ENCODE results near the gene CAND1.

The CAND1 gene

DNA sequence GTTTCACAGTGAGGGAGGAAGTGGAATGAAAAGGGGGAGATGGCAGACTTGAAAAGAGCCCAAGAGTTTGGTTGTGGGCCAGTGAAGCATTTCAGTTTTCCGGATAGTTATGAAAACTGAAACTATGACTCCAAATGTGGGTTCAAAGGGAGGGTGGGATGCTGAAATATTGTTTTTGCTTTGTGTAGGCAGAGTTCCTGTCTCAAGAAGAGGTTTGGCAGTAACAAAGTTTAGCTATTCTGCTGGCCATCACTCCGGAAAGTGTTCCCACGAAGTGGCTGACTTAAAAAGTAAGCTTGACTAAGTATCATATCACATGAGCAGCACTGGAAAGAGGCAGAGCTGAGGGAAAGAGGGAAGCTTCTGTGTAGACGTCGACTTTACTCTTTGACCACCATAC, 85.2 kb downstream of the CAND1 start:
- Histone ChIP-seq H3K27ac (ENCODE audit: low read depth, low read length) (no peak overlapping the region), H3K9ac (ENCODE audit: low read length in 5 of 5) (no peak overlapping the region), H3K9me3 (ENCODE audit: control insufficient read depth in 5 of 5, low read length in 5 of 5) (no peaks in the 10 kb centered on the region), H3K36me3 (ENCODE audit: control insufficient read depth in 5 of 5, insufficient read depth in 5 of 5, low read length in 5 of 5) (no peaks in the 10 kb centered on the region), H3K27me3 (ENCODE audit: control insufficient read depth in 5 of 5, insufficient read depth in 4 of 5, low read length in 5 of 5) (no peaks in the 10 kb centered on the region), H3K4me1 (ENCODE audit: control insufficient read depth in 5 of 5, insufficient read depth in 5 of 5, low read length in 5 of 5) (peaks cover 0 to 25% (median 19%) of the 10 kb centered on the region in 5 donors), H3K4me3 (ENCODE audit: low read depth in 1 of 5, low read length in 5 of 5) (no peak overlapping the region)

DNA sequence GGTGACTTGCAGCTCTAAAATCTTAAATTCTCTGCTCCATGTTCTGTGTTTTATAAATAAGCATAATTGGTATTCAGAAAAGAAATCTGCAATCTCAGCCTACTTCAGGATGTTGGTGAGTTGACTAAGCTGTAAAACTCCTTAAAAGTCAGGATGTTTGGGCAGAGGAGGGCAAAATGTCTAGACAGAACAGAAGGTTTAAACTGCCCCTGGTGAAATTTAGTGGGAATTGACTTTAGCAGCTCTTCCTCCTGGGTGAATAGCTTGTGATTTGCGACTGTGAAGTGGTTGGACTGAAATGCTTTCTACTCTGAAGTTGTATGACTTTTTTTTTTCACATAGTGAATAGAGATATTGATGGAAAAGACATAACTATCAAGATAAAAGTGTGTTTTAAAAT, 85.8 kb downstream of the CAND1 start:
- Histone ChIP-seq H3K9me3 (ENCODE audit: control insufficient read depth in 5 of 5, low read length in 5 of 5) (no peaks in the 10 kb centered on the region), H3K27me3 (ENCODE audit: control insufficient read depth in 5 of 5, insufficient read depth in 4 of 5, low read length in 5 of 5) (no peaks in the 10 kb centered on the region), H3K36me3 (ENCODE audit: control insufficient read depth in 5 of 5, insufficient read depth in 5 of 5, low read length in 5 of 5) (no peaks in the 10 kb centered on the region), H3K27ac (ENCODE audit: low read depth, low read length) (no peak overlapping the region), H3K4me3 (ENCODE audit: low read depth in 1 of 5, low read length in 5 of 5) (no peak overlapping the region), H3K9ac (ENCODE audit: low read length in 5 of 5) (no peak overlapping the region), H3K4me1 (ENCODE audit: control insufficient read depth in 5 of 5, insufficient read depth in 5 of 5, low read length in 5 of 5) (peaks cover 0 to 28% (median 22%) of the 10 kb centered on the region in 5 donors)

DNA sequence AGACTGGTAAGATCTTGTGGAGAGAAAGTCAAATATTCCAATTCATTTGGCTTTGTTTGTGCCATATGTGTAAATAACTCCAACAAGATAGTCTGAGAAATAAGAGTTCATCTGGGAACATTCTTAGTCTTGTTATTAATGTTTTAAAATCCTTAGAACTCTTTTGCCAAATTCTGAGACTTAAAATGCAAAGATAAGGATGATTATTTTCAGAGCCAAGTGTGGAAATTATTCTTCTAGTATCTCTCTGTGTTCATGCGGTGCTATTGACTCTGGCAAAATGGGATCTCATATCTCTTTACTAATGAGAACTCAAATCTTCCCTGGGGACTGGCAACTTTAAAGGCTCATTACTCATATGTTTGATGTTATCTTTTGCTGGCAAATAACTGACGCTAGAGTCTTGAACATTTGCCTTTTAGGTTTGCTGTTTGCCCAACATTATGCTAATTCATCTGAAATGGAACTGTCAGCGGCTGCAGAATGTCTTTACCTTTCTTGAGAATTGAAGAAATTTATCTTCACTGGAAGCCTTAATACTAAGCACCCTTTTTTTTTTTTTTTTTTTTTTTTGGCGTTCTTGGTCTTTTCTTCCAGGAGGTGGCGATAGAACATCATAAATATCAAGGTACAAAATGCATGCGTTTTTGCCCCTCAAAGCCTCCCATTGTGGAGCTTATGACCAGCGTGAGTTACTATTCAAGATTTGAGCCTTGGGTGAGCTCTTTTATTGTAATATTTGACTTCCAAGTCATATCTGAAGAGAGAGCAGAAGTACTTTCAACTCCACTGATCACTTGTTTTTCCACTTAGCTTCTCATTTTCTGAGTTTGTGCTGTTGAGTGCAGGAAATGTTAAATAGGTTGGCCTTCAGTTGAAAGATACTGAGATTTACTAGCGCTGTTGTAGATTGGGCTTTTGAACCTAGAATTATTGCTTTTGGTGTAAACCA, 86.5 kb downstream of the CAND1 start:
- Histone ChIP-seq H3K4me3 (ENCODE audit: low read depth in 1 of 5, low read length in 5 of 5) (peak overlapping the region in 1 of 5 donors; percentile 24), H3K9me3 (ENCODE audit: control insufficient read depth in 5 of 5, low read length in 5 of 5) (no peaks in the 10 kb centered on the region), H3K9ac (ENCODE audit: low read length in 5 of 5) (no peak overlapping the region), H3K4me1 (ENCODE audit: control insufficient read depth in 5 of 5, insufficient read depth in 5 of 5, low read length in 5 of 5) (peaks cover 0 to 28% (median 22%) of the 10 kb centered on the region in 5 donors), H3K27me3 (ENCODE audit: control insufficient read depth in 5 of 5, insufficient read depth in 4 of 5, low read length in 5 of 5) (no peaks in the 10 kb centered on the region), H3K36me3 (ENCODE audit: control insufficient read depth in 5 of 5, insufficient read depth in 5 of 5, low read length in 5 of 5) (no peaks in the 10 kb centered on the region), H3K27ac (ENCODE audit: low read depth, low read length) (no peak overlapping the region)

DNA sequence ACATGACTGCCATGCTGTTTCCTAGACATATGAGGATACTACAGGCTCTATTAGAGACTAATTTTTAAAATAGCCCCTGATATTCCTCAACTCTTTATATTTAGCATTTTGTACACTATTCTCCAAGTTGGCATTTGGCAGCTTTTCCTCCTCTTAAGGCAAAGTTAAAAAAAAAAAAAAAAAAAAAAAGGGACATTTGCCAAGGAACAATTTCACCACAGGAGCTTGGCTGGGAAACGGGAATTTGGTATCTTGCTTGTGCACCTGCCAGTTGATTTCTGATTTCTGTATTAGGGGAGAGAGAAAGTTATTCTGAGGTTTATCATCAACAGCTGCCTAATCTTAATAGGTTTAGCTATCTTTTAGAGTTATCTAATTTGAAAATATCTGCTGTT, 87.2 kb downstream of the CAND1 start:
- no peaks in the 10 kb centered on the region for H3K27me3 ChIP-seq (ENCODE audit: control insufficient read depth in 5 of 5, insufficient read depth in 4 of 5, low read length in 5 of 5)
- no peaks in the 10 kb centered on the region for H3K36me3 ChIP-seq (ENCODE audit: control insufficient read depth in 5 of 5, insufficient read depth in 5 of 5, low read length in 5 of 5)
- H3K27ac ChIP-seq (ENCODE audit: low read depth, low read length): no peak overlapping the region
- H3K9ac ChIP-seq (ENCODE audit: low read length in 5 of 5): no peak overlapping the region
- peaks cover 0 to 28% (median 22%) of the 10 kb centered on the region in 5 donors for H3K4me1 ChIP-seq (ENCODE audit: control insufficient read depth in 5 of 5, insufficient read depth in 5 of 5, low read length in 5 of 5)
- H3K9me3 ChIP-seq (ENCODE audit: control insufficient read depth in 5 of 5, low read length in 5 of 5): no peaks in the 10 kb centered on the region
- H3K4me3 ChIP-seq (ENCODE audit: low read depth in 1 of 5, low read length in 5 of 5): no peak overlapping the region

DNA sequence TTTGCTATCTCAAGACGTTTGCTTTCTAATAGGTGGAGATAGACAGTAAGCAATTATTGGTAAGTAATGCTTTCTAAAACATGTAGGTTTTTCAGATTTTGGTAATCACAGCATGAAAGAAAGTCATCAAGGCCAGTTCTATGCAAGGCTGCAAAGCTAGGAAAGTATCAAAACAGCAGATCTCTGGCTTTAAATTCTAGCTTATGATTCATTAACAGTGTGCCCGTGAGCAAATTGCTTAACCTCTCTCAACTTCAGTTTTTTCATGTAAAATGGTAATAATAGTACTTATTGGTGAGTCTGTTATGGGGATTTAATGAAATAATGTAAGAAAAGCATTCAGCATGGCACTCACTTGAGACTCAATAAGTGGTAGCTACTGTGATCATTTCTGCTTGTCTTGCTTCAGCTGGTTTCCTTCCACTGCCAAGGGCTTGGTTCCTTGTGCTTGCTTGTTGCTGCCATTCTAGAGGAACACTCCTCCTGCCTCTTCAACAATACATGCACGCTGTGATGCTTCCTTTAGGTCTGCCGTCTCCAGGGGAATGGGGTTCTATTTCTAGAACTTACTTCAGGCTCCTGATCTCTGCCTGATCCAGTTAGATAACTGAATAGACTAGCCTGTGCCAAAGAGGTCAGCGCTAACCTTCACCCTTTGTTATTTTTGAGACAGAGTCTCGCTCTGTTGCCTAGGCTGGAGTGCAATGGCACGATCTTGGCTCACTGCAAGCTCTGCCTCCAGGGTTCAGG, 88.4 kb downstream of the CAND1 start:
- Histone ChIP-seq H3K36me3 (ENCODE audit: control insufficient read depth in 5 of 5, insufficient read depth in 5 of 5, low read length in 5 of 5) (no peaks in the 10 kb centered on the region), H3K9ac (ENCODE audit: low read length in 5 of 5) (no peak overlapping the region)

DNA sequence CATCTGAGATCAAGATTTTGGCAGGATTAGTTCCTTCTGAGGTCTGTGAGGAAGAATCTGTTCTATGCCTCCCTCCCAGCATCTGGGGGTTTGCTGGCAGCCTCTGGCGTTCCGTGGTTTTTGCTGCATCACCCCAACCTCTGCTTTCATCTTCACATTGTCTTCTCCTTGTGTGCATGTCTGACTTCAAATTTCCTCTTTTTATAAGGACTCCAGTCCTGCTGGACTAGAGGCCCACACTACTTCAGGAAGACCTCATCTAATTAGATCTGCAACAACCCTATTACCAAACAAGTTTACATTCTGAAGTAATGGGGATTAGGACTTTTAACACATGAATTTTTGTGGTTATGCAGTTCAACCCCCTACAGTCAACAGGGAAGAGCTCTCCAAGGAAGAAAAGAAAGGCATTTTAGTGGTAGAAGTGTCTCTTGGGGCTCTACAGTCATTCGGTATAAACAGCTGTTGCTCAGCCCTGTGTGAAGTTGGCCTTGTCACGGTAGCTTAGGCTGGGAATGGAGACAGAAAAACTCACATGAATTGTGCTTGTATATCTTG, 89.7 kb downstream of the CAND1 start:
- no peaks in the 10 kb centered on the region for H3K27me3 ChIP-seq (ENCODE audit: control insufficient read depth in 5 of 5, insufficient read depth in 4 of 5, low read length in 5 of 5)
- H3K4me3 ChIP-seq (ENCODE audit: low read depth in 1 of 5, low read length in 5 of 5): no peak overlapping the region
- no peak overlapping the region for H3K9ac ChIP-seq (ENCODE audit: low read length in 5 of 5)
- H3K27ac ChIP-seq (ENCODE audit: low read depth, low read length): no peak overlapping the region
- H3K4me1 ChIP-seq (ENCODE audit: control insufficient read depth in 5 of 5, insufficient read depth in 5 of 5, low read length in 5 of 5): peaks cover 0 to 28% (median 22%) of the 10 kb centered on the region in 5 donors
- peaks cover 0 to 4% (median 0%) of the 10 kb centered on the region in 5 donors for H3K9me3 ChIP-seq (ENCODE audit: control insufficient read depth in 5 of 5, low read length in 5 of 5)
- no peaks in the 10 kb centered on the region for H3K36me3 ChIP-seq (ENCODE audit: control insufficient read depth in 5 of 5, insufficient read depth in 5 of 5, low read length in 5 of 5)

More for the DNA sequence above, 88.4 kb downstream of the CAND1 start:
- Histone ChIP-seq H3K27me3 (ENCODE audit: control insufficient read depth in 5 of 5, insufficient read depth in 4 of 5, low read length in 5 of 5) (no peaks in the 10 kb centered on the region), H3K4me1 (ENCODE audit: control insufficient read depth in 5 of 5, insufficient read depth in 5 of 5, low read length in 5 of 5) (peaks cover 0 to 28% (median 22%) of the 10 kb centered on the region in 5 donors), H3K9me3 (ENCODE audit: control insufficient read depth in 5 of 5, low read length in 5 of 5) (peaks cover 0 to 4% (median 0%) of the 10 kb centered on the region in 5 donors), H3K27ac (ENCODE audit: low read depth, low read length) (no peak overlapping the region), H3K4me3 (ENCODE audit: low read depth in 1 of 5, low read length in 5 of 5) (no peak overlapping the region)

DNA sequence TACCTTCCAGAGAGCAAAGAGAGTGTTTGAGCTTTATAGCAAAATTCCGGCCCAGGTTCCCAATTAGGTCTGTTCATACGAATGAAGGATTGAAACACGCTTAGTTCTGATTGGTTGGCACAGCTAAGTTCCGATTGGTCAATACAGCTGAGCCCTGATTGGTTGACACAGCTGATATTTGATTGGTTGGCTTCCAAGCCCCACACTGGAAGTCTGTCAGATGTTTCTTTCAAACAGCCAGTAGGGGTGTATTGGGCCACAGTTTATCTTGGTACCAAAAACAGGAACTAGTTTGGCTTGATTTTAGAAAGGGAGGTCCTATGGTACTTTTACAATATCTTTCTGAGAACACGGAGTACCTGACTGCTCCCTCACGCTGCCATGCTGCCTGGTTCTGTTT, 93.4 kb downstream of the CAND1 start:
- Histone ChIP-seq H3K4me1 (ENCODE audit: control insufficient read depth in 5 of 5, insufficient read depth in 5 of 5, low read length in 5 of 5) (peaks cover 0 to 15% (median 13%) of the 10 kb centered on the region in 5 donors), H3K36me3 (ENCODE audit: control insufficient read depth in 5 of 5, insufficient read depth in 5 of 5, low read length in 5 of 5) (no peaks in the 10 kb centered on the region), H3K27me3 (ENCODE audit: control insufficient read depth in 5 of 5, insufficient read depth in 4 of 5, low read length in 5 of 5) (no peaks in the 10 kb centered on the region), H3K9me3 (ENCODE audit: control insufficient read depth in 5 of 5, low read length in 5 of 5) (peaks cover 0 to 4% (median 0%) of the 10 kb centered on the region in 5 donors), H3K27ac (ENCODE audit: low read depth, low read length) (no peak overlapping the region), H3K9ac (ENCODE audit: low read length in 5 of 5) (no peak overlapping the region), H3K4me3 (ENCODE audit: low read depth in 1 of 5, low read length in 5 of 5) (no peak overlapping the region)

DNA sequence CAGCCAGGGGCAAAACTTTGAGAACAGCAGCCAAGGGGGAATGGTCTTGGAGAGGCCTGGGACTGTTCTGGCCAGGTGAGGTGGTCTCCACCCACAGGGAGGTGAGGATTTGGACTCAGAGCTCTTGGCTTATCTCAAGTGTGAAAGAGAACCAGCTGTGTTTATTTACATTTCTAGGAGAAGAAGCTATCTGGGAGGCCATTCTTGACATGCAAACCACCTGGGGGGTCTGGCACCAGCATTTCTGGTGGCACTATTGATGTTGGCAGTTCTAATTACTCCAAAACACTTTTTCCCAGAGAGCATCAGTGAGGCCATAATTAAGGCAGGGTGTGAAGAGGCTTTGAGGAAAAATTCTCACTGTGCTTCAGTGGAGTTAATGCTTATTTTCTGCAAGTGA, 95.1 kb downstream of the CAND1 start:
- H3K27me3 ChIP-seq (ENCODE audit: control insufficient read depth in 5 of 5, insufficient read depth in 4 of 5, low read length in 5 of 5): no peaks in the 10 kb centered on the region
- peaks cover 0 to 4% (median 4%) of the 10 kb centered on the region in 5 donors for H3K4me1 ChIP-seq (ENCODE audit: control insufficient read depth in 5 of 5, insufficient read depth in 5 of 5, low read length in 5 of 5)
- no peak overlapping the region for H3K4me3 ChIP-seq (ENCODE audit: low read depth in 1 of 5, low read length in 5 of 5)
- no peak overlapping the region for H3K9ac ChIP-seq (ENCODE audit: low read length in 5 of 5)
- no peaks in the 10 kb centered on the region for H3K36me3 ChIP-seq (ENCODE audit: control insufficient read depth in 5 of 5, insufficient read depth in 5 of 5, low read length in 5 of 5)
- H3K9me3 ChIP-seq (ENCODE audit: control insufficient read depth in 5 of 5, low read length in 5 of 5): peaks cover 0 to 4% (median 0%) of the 10 kb centered on the region in 5 donors
- no peak overlapping the region for H3K27ac ChIP-seq (ENCODE audit: low read depth, low read length)

DNA sequence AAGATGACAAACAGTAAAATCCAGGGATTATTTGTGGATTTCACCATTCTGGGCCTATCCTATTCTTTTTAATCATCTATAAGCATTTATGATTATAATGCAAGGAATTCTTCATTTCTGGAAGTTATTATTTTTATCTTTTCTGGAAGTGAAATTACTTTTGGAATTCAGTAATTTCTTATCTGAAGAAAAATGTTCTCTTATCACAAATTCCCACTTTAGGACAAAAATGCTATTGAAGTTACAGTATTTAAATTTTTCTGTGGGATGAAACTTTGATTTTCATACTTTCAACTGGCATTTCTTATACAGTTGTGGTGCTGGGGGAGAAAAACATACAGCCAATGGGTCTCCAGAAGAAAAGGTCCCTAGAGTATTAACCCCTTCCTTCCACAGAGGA, 96.0 kb downstream of the CAND1 start:
- no peak overlapping the region for H3K27ac ChIP-seq (ENCODE audit: low read depth, low read length)
- H3K36me3 ChIP-seq (ENCODE audit: control insufficient read depth in 5 of 5, insufficient read depth in 5 of 5, low read length in 5 of 5): no peaks in the 10 kb centered on the region
- H3K27me3 ChIP-seq (ENCODE audit: control insufficient read depth in 5 of 5, insufficient read depth in 4 of 5, low read length in 5 of 5): no peaks in the 10 kb centered on the region
- peaks cover 0 to 4% (median 0%) of the 10 kb centered on the region in 5 donors for H3K9me3 ChIP-seq (ENCODE audit: control insufficient read depth in 5 of 5, low read length in 5 of 5)
- H3K9ac ChIP-seq (ENCODE audit: low read length in 5 of 5): no peak overlapping the region
- H3K4me1 ChIP-seq (ENCODE audit: control insufficient read depth in 5 of 5, insufficient read depth in 5 of 5, low read length in 5 of 5): no peaks in the 10 kb centered on the region
- no peak overlapping the region for H3K4me3 ChIP-seq (ENCODE audit: low read depth in 1 of 5, low read length in 5 of 5)

DNA sequence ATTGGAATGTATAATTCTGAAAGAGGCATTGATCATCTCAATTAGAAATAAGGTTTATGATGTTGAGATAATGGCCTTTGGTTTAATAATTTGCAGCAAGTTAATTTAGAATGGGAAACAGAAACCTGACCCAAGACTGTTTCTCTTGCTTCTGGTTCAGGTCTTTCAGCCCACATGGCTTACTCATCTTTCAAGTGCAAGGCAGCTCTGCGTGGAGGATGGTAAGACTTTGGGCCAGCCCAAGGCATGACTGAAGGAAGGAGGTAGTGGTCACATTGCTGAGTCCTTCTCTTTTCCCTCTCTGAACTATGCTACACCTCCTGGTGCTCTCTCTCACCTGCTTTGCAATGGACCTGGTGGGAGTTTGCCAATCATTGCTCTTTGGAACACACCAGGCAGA, 98.7 kb downstream of the CAND1 start:
- Histone ChIP-seq H3K4me1 (ENCODE audit: control insufficient read depth in 5 of 5, insufficient read depth in 5 of 5, low read length in 5 of 5) (no peaks in the 10 kb centered on the region), H3K27me3 (ENCODE audit: control insufficient read depth in 5 of 5, insufficient read depth in 4 of 5, low read length in 5 of 5) (no peaks in the 10 kb centered on the region), H3K36me3 (ENCODE audit: control insufficient read depth in 5 of 5, insufficient read depth in 5 of 5, low read length in 5 of 5) (no peaks in the 10 kb centered on the region), H3K27ac (ENCODE audit: low read depth, low read length) (no peak overlapping the region), H3K4me3 (ENCODE audit: low read depth in 1 of 5, low read length in 5 of 5) (no peak overlapping the region), H3K9me3 (ENCODE audit: control insufficient read depth in 5 of 5, low read length in 5 of 5) (no peaks in the 10 kb centered on the region), H3K9ac (ENCODE audit: low read length in 5 of 5) (no peak overlapping the region)

All from subcutaneous abdominal adipose tissue (tissue), 5 donors.